Left lung (tissue), 8 donors: Measurements from ENCODE around the gene OR2T34. TPM values are rescaled to one million over a fixed set of nuclear protein-coding genes. Genes with fewer than 3 reads are reported as not detected.

Experiments
- polyA plus RNA-seq, 6 donors: library from polyadenylated mRNA; unstranded; fragments of 120-200 nt; gene quantifications; one replicate each; pipeline ENCODE4 v1.2.1, GENCODE V29; 2013; ENCODE audit not compliant: insufficient read length in 6 of 6
- total RNA-seq, 2 donors: library from RNA; stranded (reverse); fragmentation: NEBNext Ultra II Directional; extraction: Animal tissue kit (Norgen Biotek cat#: 25700); gene quantifications; one replicate each; pipeline ENCODE4 v1.2.1, GENCODE V29; 2021
- donor health status: DM: no; HTN: yes; CAD: no.
- donor health status: DM: no; HTN: no; CAD: no.

Gene OR2T34
- total and polyA plus RNA-seq, 8 donors, result not detected

Other genes starting within 250 kb of the OR2T34 start
- not detected for gene OR14C36, start 226.0 kb downstream of the OR2T34 start, total RNA-seq
- not detected for gene OR14C36, start 226.0 kb downstream of the OR2T34 start, polyA plus RNA-seq
- not detected for gene OR2T4, start 213.1 kb downstream of the OR2T34 start, total RNA-seq
- not detected for gene OR2T4, start 213.1 kb downstream of the OR2T34 start, polyA plus RNA-seq
- gene OR2T6, start 199.0 kb downstream of the OR2T34 start, total RNA-seq, result not detected
- gene OR2T6, start 199.0 kb downstream of the OR2T34 start, polyA plus RNA-seq, result not detected
- gene OR2T1, start 171.7 kb downstream of the OR2T34 start, total RNA-seq, result not detected
- not detected for gene OR2T1, start 171.7 kb downstream of the OR2T34 start, polyA plus RNA-seq
- not detected for gene OR2T2, start 129.1 kb downstream of the OR2T34 start, total RNA-seq
- gene OR2T2, start 129.1 kb downstream of the OR2T34 start, polyA plus RNA-seq, result not detected
- not detected for gene OR2T3, start 101.4 kb downstream of the OR2T34 start, total RNA-seq
- not detected for gene OR2T3, start 101.4 kb downstream of the OR2T34 start, polyA plus RNA-seq
- gene OR2T5, start 86.2 kb downstream of the OR2T34 start, total RNA-seq, result not detected
- not detected for gene OR2T5, start 86.2 kb downstream of the OR2T34 start, polyA plus RNA-seq
- gene OR2G6, start 66.7 kb downstream of the OR2T34 start, total RNA-seq, result not detected
- gene OR2G6, start 66.7 kb downstream of the OR2T34 start, polyA plus RNA-seq, result under 1 TPM in 4 of 6 donors, not detected in 2; 0.04 to 0.06 (median 0.04) TPM
- gene OR2T29, start 12.0 kb downstream of the OR2T34 start, total RNA-seq, result not detected
- gene OR2T29, start 12.0 kb downstream of the OR2T34 start, polyA plus RNA-seq, result not detected
- not detected for gene OR2T10, start 22.9 kb upstream of the OR2T34 start, total RNA-seq
- gene OR2T10, start 22.9 kb upstream of the OR2T34 start, polyA plus RNA-seq, result not detected
- not detected for gene OR2T11, start 60.3 kb upstream of the OR2T34 start, total RNA-seq
- gene OR2T11, start 60.3 kb upstream of the OR2T34 start, polyA plus RNA-seq, result under 1 TPM in 1 of 6 donors, not detected in 5; 0.04 TPM
- not detected for gene OR2T35, start 70.5 kb upstream of the OR2T34 start, total RNA-seq
- gene OR2T35, start 70.5 kb upstream of the OR2T34 start, polyA plus RNA-seq, result not detected
- gene OR2T27, start 80.8 kb upstream of the OR2T34 start, total RNA-seq, result not detected
- not detected for gene OR2T27, start 80.8 kb upstream of the OR2T34 start, polyA plus RNA-seq
- gene OR14I1, start 128.0 kb upstream of the OR2T34 start, total RNA-seq, result not detected
- not detected for gene OR14I1, start 128.0 kb upstream of the OR2T34 start, polyA plus RNA-seq
- gene LYPD8, start 181.0 kb upstream of the OR2T34 start, total RNA-seq, result not detected
- not detected for gene LYPD8, start 181.0 kb upstream of the OR2T34 start, polyA plus RNA-seq